ENCODE data around the gene GRK7.

- no peak for TF ChIP-seq CTCF (IDR thresholded peaks at IDR 0.05; ENCODE audit: poor library complexity)
- TF ChIP-seq EZH2phosphoT487 (IDR thresholded peaks at IDR 0.05; ENCODE audit: low read depth, severe bottlenecking, unreplicated experiment), result no peak
- TF ChIP-seq EZH2 (IDR thresholded peaks at IDR 0.05; ENCODE audit: borderline replicate concordance), result no peak
Observed at GRCh38 chr3:141812586-141812985, 49.4 kb downstream of the GRK7 start.
